ENCODE results near the gene SLC25A21.
"Not testable (repeated sequence)": the region's sequence is repeated elsewhere in the genome, so short reads cannot be mapped to it uniquely, and the experiment has no call there.

The SLC25A21 gene

DNA sequence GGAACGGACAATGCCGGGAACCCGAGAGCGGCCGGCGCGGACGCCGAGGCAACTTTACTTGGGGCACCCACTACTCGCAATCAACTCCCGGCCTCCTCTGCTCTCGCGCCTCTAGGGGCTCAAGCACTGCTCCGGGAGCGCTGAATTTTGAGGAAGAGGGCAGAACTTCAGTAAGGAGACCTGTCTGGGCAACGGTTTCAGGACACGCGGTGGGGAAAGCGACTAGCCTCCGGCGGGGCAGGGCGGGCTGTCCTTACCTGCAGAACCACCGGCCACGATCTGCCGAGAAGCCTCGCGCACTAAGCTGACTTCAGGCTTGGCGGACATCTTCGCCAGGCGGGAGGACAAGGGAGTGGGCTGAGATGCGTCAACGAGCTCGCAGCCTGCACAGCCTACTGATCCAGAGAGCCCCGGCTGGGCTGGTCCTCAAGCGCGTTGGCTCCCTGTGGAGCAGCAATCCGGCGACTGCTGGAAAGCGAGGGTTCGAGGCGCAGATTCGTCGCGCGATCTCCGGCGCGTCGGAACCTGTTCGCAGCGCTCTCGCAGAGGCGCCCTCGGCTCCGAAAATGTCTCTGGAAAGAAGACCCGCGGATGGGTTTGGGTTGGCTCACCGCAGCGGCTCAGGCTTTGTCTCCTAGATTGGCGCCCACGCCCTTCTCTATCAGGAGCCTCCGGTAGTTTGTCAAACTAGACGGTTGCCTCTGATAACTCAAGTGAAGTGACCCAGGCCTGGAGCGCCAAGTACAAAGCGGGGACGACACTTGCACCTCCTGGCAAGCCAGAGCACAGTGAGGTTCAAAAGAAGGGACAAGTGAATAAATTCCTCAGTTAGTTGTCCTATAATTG lies at the start of gene SLC25A21:
Gene SLC25A21 (minus strand): TSS at position 583 of the 846 bp plus-strand sequence.
- no peak for DNase-seq

- DNase-seq, result no peak
These were observed 48.7 kb upstream of the SLC25A21 start for GRCh38 chr14:37221073-37221472.

DNA sequence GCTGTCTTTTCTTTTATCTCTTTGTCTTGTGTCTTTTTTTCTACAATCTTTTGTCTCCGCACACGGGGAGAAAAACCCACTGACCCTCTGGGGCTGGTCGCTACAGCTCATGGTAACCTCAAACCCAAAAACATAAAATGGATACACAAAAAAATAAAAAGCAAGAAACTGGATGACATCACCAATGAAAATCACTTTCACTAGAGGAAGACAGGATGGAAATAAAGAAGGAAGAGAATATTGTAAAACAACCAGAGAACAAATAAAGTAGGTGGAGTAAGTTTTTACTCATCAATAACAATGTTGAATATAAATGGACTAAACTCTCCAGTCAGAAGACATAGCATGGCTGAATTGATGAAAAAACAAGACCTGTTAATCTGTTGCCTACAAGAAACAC lies 42.9 kb upstream of the SLC25A21 start:
- no peak for DNase-seq

- no peak for DNase-seq
These were observed 40.6 kb upstream of the SLC25A21 start for GRCh38 chr14:37213016-37213415.

DNA sequence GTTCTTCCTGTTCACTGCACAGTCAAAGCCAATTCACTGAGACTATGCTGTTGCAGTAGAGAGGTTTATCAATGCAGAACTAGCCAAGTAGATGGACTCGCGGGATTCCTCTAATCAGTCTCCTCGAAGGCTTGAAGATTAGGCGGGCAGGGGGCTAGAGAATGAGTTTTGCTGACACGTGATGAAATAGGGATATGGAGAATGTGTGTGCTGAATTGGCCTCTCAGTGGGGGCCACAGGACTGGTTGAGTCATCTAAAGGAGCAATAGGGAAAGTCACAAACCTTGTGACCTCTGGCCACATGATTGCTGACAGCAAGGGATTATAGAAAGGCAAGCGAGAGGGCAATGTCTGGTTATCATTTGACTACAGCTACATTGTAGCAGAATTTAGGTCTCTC lies 38.0 kb upstream of the SLC25A21 start:
- no peak for DNase-seq

DNA sequence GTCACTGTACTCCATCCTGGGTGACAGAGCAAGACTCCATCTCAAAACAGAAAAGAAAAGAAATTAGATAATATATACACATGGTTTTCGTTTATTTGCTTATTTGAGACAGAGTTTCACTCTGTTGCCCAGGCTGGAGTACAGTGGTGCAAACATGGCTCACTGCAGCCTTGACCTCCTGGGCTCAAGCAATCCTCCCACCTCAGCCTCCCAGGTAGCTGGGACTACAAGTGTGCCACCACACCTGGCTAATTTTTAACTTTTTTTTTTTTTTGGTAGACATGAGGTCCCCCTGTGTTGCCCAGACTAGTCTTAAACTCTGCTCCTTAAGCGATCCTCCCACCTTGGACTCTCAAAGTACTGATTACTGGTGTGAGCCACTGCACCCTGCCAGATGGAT lies 37.2 kb upstream of the SLC25A21 start:
- not testable (repeated sequence) for DNase-seq

DNA sequence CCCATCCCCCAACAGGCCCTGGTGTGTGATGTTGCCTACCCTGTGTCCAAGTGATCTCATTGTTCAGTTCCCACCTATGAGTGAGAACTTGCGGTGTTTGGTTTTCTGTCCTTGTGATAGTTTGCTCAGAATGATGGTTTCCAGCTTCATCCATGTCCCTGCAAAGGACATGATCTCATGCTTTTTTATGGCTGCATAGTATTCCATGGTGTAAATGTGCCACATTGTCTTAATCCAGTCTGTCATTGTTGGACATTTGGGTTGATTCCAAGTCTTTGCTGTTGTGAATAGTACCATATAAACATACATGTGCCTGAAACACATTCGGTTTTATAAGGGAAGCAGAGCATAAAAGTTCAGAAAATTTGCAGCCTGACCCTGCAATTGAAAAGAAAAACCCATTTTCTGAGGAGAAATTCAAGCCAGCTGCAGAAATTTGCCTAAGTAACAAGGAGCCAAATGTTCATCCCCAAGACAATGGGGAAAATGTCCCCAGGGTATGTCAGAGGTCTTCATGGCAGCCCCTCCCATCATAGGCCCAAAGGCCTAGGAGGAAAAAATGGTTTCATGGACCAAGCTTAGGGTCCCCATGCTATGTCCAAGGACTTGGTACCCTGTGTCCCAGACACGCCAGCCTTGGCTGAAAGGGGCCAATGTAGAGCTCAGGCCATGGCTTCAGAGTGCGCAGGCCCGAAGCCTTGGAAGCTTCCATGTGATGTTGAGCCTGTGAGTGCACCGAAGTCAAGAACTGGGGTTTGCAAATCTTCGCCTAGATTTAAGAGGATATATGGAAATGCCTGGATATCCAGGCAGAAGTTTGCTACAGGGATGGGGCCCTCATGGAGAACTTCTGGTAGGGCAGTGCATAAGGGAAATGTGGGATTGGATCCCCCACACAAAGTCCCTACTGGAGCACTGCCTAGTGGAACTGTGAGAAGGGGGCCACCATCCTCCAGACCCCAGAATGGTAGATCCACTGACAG lies 33.5 kb upstream of the SLC25A21 start:
- not testable (repeated sequence) for DNase-seq

- DNase-seq, result no peak
These were observed 31.0 kb upstream of the SLC25A21 start for GRCh38 chr14:37203423-37203822.

- no peak for DNase-seq
These were observed 30.4 kb upstream of the SLC25A21 start for GRCh38 chr14:37202812-37203211.

DNA sequence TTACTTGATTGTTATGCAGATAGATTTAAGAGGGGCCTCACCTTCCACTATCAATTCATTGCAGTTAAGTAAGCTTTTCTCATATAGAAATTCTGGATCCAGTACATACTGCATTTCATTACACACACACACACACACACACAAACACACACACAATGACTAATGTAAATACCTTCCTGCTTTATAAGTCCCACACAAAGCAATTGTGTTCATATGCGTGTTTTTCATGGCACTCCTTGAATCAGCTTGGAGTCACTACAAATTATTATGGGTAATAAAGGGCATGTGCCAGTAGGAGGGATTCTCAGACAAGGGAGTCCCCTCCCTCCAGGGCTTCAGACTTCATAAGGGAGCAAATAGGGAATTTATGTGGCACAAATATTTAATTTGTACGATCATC lies 29.9 kb upstream of the SLC25A21 start:
- no peak for DNase-seq

- no peak for DNase-seq
These were observed 29.3 kb upstream of the SLC25A21 start for GRCh38 chr14:37201724-37202123.

DNA sequence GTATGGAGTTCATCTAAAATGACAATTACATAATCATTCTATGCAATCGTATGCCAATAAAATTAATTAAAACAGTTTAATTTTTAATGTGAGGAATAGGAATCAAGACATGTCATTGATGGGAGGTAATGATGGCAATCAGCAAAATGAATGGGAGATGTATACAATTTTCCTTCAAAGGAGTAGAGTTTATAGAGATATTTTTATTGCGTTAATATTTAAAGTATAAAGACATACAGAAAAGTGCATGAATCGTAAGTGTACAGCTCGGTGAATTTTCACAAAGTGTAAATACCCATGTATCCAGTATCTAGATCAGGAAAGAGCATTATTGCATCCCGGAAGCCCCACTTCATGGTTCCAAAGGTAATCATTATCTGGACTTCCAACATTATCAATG lies 26.5 kb upstream of the SLC25A21 start:
- no peak for DNase-seq

- DNase-seq, result no peak
These were observed 25.8 kb upstream of the SLC25A21 start for GRCh38 chr14:37198273-37198598.

GRCh38 chr14:37197421-37198272 lies 25.2 kb upstream of the SLC25A21 start, which contains the start of gene MIPOL1:
TSS of gene MIPOL1 (plus strand) at chr14:37197937. CDS start at chr14:37247889, 49,952 bp downstream.
- no peak for DNase-seq

GRCh38 chr14:37196604-37197420 lies 24.4 kb upstream of the SLC25A21 start:
- no peak for DNase-seq

DNA sequence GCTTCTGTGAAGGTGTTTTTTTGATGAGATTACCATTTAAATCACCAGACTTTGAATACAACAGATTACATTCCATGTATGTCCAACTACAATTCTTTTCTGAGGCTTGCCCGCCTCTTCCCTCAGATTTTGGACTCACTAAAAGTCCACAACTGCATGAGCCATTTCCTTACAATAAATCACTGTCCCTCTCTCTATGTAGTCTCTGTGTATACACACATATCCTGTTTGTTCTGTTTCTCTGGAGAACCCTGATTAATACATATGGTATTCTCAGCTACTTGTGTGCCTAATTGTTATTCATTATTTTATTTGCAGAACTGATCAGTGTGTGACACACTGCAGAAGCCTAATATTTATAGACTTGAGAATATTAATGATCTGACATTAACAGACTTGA lies 22.9 kb upstream of the SLC25A21 start:
- DNase-seq, result no peak

DNA sequence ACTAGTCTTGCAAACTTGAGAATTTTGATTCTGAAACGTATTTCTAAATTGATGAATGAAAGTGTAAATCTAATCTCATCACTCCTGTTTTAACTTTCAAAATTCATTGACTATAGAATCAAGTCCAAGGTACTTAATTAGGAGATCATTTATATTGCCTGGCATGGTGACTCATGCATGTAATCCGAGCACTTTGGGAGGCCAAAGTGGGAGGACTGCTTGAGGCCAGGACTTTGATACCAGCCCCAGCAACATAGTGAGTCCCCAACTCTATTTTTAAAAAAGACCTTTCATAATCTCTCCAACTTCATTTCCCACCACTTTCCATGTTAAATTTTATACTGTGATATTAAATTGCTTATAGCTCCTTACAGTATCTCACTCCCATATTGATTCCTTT lies 22.3 kb upstream of the SLC25A21 start:
- DNase-seq, result no peak

GRCh38 chr14:37189733-37190132 lies 17.3 kb upstream of the SLC25A21 start:
- DNase-seq, result not testable (repeated sequence)

- not testable (repeated sequence) for DNase-seq
These were observed 15.6 kb upstream of the SLC25A21 start for GRCh38 chr14:37187840-37188577.

GRCh38 chr14:37187294-37187693 lies 14.9 kb upstream of the SLC25A21 start:
- DNase-seq, result no peak

DNA sequence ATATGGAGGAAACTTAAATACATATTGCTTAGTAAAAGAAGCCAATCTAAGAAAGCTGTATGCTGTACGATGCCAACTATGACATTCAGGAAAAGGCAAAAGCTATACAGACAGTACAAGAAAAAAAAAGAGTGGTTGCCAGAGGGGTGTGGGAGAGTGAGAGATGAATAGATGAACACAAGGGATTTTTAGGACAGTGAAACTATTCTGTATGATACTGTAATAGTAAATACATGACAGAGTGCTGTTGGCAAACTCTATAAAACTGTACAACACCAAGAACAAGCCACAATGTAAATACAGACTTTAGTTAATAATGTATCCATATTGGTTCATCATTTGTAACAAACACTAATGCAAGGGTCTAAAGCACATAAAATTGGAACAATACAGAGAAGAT lies 14.5 kb upstream of the SLC25A21 start:
- no peak for DNase-seq

Measured in activated effector memory CD4-positive, alpha-beta T cell treated with Interleukin-2 at 50 U/mL for 16 hours (primary cell).